ENCODE results near the gene DGKI. TPM values are rescaled to one million over a fixed set of nuclear protein-coding genes. Genes with fewer than 3 reads are reported as not detected.

DGKI gene
- total RNA-seq, 1 donor from 2014 or later: 0.69 TPM

- Mint-ChIP-seq H3K27me3 (ENCODE audit: unreplicated experiment) (peaks cover 6% of the 10 kb centered on the region), H3K9me3 (ENCODE audit: unreplicated experiment) (no peaks in the 10 kb centered on the region), H3K27ac (ENCODE audit: unreplicated experiment) (no peak within 1 kb of the TSS), H3K36me3 (ENCODE audit: low read depth, unreplicated experiment) (no peaks in the 10 kb centered on the region), H3K4me1 (ENCODE audit: unreplicated experiment) (peaks cover 12% of the 10 kb centered on the region), H3K4me3 (ENCODE audit: unreplicated experiment) (peak within 1 kb of the TSS; percentile 87)
- DNase-seq (ENCODE audit: low spot score): peak; percentile 35
- TF ChIP-seq, protein P1, sequence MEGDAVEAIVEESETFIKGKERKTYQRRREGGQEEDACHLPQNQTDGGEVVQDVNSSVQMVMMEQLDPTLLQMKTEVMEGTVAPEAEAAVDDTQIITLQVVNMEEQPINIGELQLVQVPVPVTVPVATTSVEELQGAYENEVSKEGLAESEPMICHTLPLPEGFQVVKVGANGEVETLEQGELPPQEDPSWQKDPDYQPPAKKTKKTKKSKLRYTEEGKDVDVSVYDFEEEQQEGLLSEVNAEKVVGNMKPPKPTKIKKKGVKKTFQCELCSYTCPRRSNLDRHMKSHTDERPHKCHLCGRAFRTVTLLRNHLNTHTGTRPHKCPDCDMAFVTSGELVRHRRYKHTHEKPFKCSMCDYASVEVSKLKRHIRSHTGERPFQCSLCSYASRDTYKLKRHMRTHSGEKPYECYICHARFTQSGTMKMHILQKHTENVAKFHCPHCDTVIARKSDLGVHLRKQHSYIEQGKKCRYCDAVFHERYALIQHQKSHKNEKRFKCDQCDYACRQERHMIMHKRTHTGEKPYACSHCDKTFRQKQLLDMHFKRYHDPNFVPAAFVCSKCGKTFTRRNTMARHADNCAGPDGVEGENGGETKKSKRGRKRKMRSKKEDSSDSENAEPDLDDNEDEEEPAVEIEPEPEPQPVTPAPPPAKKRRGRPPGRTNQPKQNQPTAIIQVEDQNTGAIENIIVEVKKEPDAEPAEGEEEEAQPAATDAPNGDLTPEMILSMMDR (IDR thresholded peaks at IDR 0.05; ENCODE audit: unreplicated experiment): no peak
These were observed 503.4 kb downstream of the DGKI start, which contains the start of gene PTN for GRCh38 chr7:137343281-137343841. Gene PTN, minus strand, starts transcription at chr7:137343733. Its CDS starts 88,760 bp downstream, at chr7:137254973.

DNA sequence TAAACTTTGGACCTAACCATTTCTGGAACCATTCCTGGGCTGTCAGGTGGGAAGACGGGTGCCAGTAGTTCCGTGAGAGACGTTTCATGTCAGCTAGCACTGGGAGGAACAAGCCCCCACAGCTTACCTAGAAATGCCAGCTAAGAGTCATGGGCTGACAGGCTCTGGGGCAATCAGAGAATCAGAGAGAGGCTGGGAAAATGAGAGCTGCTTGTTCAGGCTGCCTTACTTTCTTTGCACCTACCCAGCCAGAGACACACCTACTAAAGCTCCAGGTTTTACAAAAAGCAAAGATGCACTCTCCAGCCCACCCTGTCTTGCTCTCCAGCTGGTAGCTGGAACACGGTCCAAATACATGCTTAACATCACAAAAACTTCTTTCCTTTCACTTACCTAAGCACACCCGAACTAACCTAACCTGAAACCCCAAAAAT lies 503.9 kb downstream of the DGKI start:
- Mint-ChIP-seq H3K4me1 (ENCODE audit: unreplicated experiment) (peaks cover 12% of the 10 kb centered on the region), H3K4me3 (ENCODE audit: unreplicated experiment) (peak overlapping the region; percentile 87), H3K9me3 (ENCODE audit: unreplicated experiment) (no peaks in the 10 kb centered on the region), H3K27ac (ENCODE audit: unreplicated experiment) (no peak overlapping the region), H3K36me3 (ENCODE audit: low read depth, unreplicated experiment) (no peaks in the 10 kb centered on the region), H3K27me3 (ENCODE audit: unreplicated experiment) (peaks cover 6% of the 10 kb centered on the region)
- DNase-seq (ENCODE audit: low spot score): no peak
- TF ChIP-seq, protein P1 (IDR thresholded peaks at IDR 0.05; ENCODE audit: unreplicated experiment): no peak

DNA sequence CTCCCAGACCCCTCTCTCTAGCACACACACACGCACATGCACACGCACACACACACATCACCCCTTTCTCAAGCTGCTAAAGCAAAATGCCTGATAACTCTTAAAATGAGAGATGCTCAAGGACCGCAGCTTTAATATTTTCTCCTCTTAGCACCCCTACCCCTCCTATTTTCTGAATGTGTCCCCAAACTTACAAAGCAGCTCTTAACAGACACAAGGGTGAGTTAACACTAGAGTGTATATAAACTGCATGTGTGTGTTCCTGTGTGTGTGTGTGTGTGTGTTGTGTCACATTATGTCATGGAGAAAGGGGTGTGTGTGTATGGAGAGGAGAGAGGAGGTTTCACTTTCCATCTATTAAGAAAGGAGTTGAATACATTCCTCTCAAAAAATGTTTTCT lies 504.5 kb downstream of the DGKI start:
- no peak for DNase-seq (ENCODE audit: low spot score)
- no peak overlapping the region for H3K4me3 Mint-ChIP-seq (ENCODE audit: unreplicated experiment)
- H3K9me3 Mint-ChIP-seq (ENCODE audit: unreplicated experiment): no peaks in the 10 kb centered on the region
- H3K36me3 Mint-ChIP-seq (ENCODE audit: low read depth, unreplicated experiment): no peaks in the 10 kb centered on the region
- TF ChIP-seq, protein P1 (IDR thresholded peaks at IDR 0.05; ENCODE audit: unreplicated experiment): no peak
- H3K4me1 Mint-ChIP-seq (ENCODE audit: unreplicated experiment): peaks cover 12% of the 10 kb centered on the region
- no peak overlapping the region for H3K27ac Mint-ChIP-seq (ENCODE audit: unreplicated experiment)
- H3K27me3 Mint-ChIP-seq (ENCODE audit: unreplicated experiment): peaks cover 6% of the 10 kb centered on the region

GRCh38 chr7:137337902-137338301 lies 508.9 kb downstream of the DGKI start:
- Mint-ChIP-seq H3K27me3 (ENCODE audit: unreplicated experiment) (peaks cover 2% of the 10 kb centered on the region), H3K9me3 (ENCODE audit: unreplicated experiment) (no peaks in the 10 kb centered on the region), H3K27ac (ENCODE audit: unreplicated experiment) (no peak overlapping the region), H3K4me1 (ENCODE audit: unreplicated experiment) (peaks cover 3% of the 10 kb centered on the region), H3K36me3 (ENCODE audit: low read depth, unreplicated experiment) (no peaks in the 10 kb centered on the region), H3K4me3 (ENCODE audit: unreplicated experiment) (no peak overlapping the region)
- no peak for DNase-seq (ENCODE audit: low spot score)
- TF ChIP-seq, protein P1 (IDR thresholded peaks at IDR 0.05; ENCODE audit: unreplicated experiment): no peak

DNA sequence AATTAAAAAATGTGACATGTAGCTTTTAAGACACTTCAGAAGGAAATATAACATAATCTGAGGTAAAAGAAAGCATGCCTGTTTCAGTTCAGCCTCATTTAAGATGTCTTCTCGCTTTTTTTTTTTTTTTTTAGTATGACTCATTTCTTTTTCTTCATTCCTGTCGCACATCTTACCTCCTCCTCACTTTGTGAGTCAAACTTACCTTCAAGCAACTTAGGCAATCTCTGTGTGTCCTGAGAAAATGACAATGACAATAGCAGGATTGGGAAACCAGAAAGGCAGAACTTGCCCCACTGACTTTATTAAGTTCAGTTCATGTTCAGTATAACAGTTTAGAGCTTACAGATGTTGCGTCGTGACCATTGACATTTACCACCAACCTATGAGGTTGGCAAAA lies 511.0 kb downstream of the DGKI start:
- H3K27me3 Mint-ChIP-seq (ENCODE audit: unreplicated experiment): no peaks in the 10 kb centered on the region
- TF ChIP-seq, protein P1 (IDR thresholded peaks at IDR 0.05; ENCODE audit: unreplicated experiment): no peak
- H3K9me3 Mint-ChIP-seq (ENCODE audit: unreplicated experiment): no peaks in the 10 kb centered on the region
- no peaks in the 10 kb centered on the region for H3K4me1 Mint-ChIP-seq (ENCODE audit: unreplicated experiment)
- H3K4me3 Mint-ChIP-seq (ENCODE audit: unreplicated experiment): no peak overlapping the region
- no peak for DNase-seq (ENCODE audit: low spot score)
- no peaks in the 10 kb centered on the region for H3K36me3 Mint-ChIP-seq (ENCODE audit: low read depth, unreplicated experiment)
- no peak overlapping the region for H3K27ac Mint-ChIP-seq (ENCODE audit: unreplicated experiment)

Data from endothelial cell (in vitro differentiated cells).